Left lung (tissue), 10 donors: ENCODE measurements around the gene BCAS3. TPM values are rescaled to one million over a fixed set of nuclear protein-coding genes. Genes with fewer than 3 reads are reported as not detected.
"Not testable (repeated sequence)": the region's sequence is repeated elsewhere in the genome, so short reads cannot be mapped to it uniquely, and the experiment has no call there.

Experiments used
- ATAC-seq: fragments of 200-7000 bp; cut with Tn5 transposase; one replicate; pipeline ENCODE4 v1.9.1; 2020; ENCODE audit warnings: moderate library complexity
- DNase-seq, 4 donors: peaks; one replicate each; pipeline ENCODE4 v3.0.0-alpha.2; 2013 to 2020
- H3K27ac ChIP-seq, 2 donors: fragments of 200-600 bp; sonication (generic) in 1 of 2; one replicate each; pipeline versions ENCODE4 v1.5.0 to v1.8.0; 2020 to 2021
- H3K27me3 ChIP-seq, 2 donors: fragments of 200-600 bp; sonication (generic) in 1 of 2; one replicate each; pipeline versions ENCODE4 v1.5.0 to v1.8.0; 2020 to 2021
- H3K36me3 ChIP-seq, 2 donors: fragments of 200-600 bp; sonication (generic) in 1 of 2; one replicate each; pipeline versions ENCODE4 v1.5.0 to v1.8.0; 2020 to 2021
- H3K4me1 ChIP-seq, 2 donors: fragments of 200-600 bp; one replicate each; pipeline ENCODE4 v1.8.0; 2021
- H3K4me3 ChIP-seq, 2 donors: fragments of 200-600 bp; sonication (generic) in 1 of 2; one replicate each; pipeline versions ENCODE4 v1.5.0 to v1.8.0; 2020 to 2021; ENCODE audit warnings: mild to moderate bottlenecking in 1 of 2
- H3K9me3 ChIP-seq, 2 donors: fragments of 200-600 bp; sonication (generic) in 1 of 2; one replicate each; pipeline versions ENCODE4 v1.5.0 to v1.8.0; 2020 to 2021
- intact Hi-C, 2 donors: fragments of 100-400 bp; cut with DNase I; formaldehyde crosslinking; loops; one replicate each; pipeline versions ENCODE4 v1.11.2 to v1.14.2; 2022
- polyA plus RNA-seq, 6 donors: library from polyadenylated mRNA; unstranded; fragments of 120-200 nt; gene quantifications; one replicate each; pipeline ENCODE4 v1.2.1, GENCODE V29; 2013; ENCODE audit not compliant: insufficient read length in 6 of 6
- total RNA-seq, 2 donors: library from RNA; stranded (reverse); fragmentation: NEBNext Ultra II Directional; extraction: Animal tissue kit (Norgen Biotek cat#: 25700); gene quantifications; one replicate each; pipeline ENCODE4 v1.2.1, GENCODE V29; 2021
- TF ChIP-seq, protein P1 (sequence below), 2 donors: fragments of 200-600 bp; sonication (generic) in 1 of 2; IDR thresholded peaks; one replicate each; pipeline versions ENCODE4 v1.5.0 to v1.8.0; 2021; ENCODE audit warnings: antibody characterized with exemption in 2 of 2
- donor health status: DM: no; HTN: yes; CAD: no.
- donor health status: DM: no; HTN: no; CAD: no.

The BCAS3 gene
- total and polyA plus RNA-seq, 8 donors = 21.2 to 29.6 (median 28.0) TPM

DNA sequence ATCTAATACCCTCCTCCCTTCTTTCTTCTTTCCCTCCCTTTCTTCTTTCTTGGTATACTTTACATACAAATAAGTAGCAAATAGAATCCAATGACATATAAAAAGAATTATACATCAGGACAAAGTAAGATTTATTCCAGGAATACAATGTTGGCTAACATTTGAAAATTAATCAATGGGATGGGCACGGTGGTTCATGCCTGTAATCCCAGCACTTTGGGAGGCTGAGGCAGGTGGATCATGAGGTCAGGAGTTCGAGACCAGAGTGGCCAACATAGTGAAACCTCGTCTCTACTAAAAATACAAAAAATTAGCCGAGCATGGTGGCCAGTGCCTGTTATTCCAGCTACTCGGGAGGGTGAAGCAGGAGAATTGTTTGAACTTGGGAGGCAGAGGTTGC lies 72.1 kb downstream of the BCAS3 start:
- DNase-seq (no peak), ATAC-seq (no peak)
- H3K4me1 ChIP-seq = peaks cover 0 to under 1% of the 10 kb centered on the region in 2 donors
- H3K9me3 ChIP-seq = peaks cover 0 to 8% of the 10 kb centered on the region in 2 donors
- H3K4me3 ChIP-seq = no peak overlapping the region
- no peaks in the 10 kb centered on the region for H3K36me3 ChIP-seq
- intact Hi-C loops = no loop called here
- no peaks in the 10 kb centered on the region for H3K27me3 ChIP-seq
- TF ChIP-seq, protein P1, sequence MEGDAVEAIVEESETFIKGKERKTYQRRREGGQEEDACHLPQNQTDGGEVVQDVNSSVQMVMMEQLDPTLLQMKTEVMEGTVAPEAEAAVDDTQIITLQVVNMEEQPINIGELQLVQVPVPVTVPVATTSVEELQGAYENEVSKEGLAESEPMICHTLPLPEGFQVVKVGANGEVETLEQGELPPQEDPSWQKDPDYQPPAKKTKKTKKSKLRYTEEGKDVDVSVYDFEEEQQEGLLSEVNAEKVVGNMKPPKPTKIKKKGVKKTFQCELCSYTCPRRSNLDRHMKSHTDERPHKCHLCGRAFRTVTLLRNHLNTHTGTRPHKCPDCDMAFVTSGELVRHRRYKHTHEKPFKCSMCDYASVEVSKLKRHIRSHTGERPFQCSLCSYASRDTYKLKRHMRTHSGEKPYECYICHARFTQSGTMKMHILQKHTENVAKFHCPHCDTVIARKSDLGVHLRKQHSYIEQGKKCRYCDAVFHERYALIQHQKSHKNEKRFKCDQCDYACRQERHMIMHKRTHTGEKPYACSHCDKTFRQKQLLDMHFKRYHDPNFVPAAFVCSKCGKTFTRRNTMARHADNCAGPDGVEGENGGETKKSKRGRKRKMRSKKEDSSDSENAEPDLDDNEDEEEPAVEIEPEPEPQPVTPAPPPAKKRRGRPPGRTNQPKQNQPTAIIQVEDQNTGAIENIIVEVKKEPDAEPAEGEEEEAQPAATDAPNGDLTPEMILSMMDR (IDR thresholded peaks at IDR 0.05) = no peak
- H3K27ac ChIP-seq = no peak overlapping the region

- TF ChIP-seq, protein P1 (IDR thresholded peaks at IDR 0.05) = no peak
- H3K4me1 ChIP-seq = no peaks in the 10 kb centered on the region
- ATAC-seq (no peak), DNase-seq (no peak)
- H3K36me3 ChIP-seq = no peaks in the 10 kb centered on the region
- no peaks in the 10 kb centered on the region for H3K27me3 ChIP-seq
- H3K27ac ChIP-seq = no peak overlapping the region
- intact Hi-C loops = no loop called here
- H3K9me3 ChIP-seq = peaks cover 0 to 8% of the 10 kb centered on the region in 2 donors
- H3K4me3 ChIP-seq = no peak overlapping the region
Measured at GRCh38 chr17:60750640-60751039, 73.0 kb downstream of the BCAS3 start.

- Histone ChIP-seq H3K4me1 (no peaks in the 10 kb centered on the region), H3K27me3 (no peaks in the 10 kb centered on the region), H3K4me3 (no peak overlapping the region), H3K27ac (no peak overlapping the region), H3K36me3 (no peaks in the 10 kb centered on the region), H3K9me3 (peaks cover 0 to 8% of the 10 kb centered on the region in 2 donors)
- TF ChIP-seq, protein P1 (IDR thresholded peaks at IDR 0.05) = no peak
- ATAC-seq (no peak), DNase-seq (no peak)
- intact Hi-C loops = no loop called here
Measured at GRCh38 chr17:60751884-60752283, 74.2 kb downstream of the BCAS3 start.

- Histone ChIP-seq H3K27ac (no peak overlapping the region), H3K4me3 (no peak overlapping the region), H3K9me3 (peaks cover 0 to 8% of the 10 kb centered on the region in 2 donors), H3K27me3 (no peaks in the 10 kb centered on the region), H3K36me3 (no peaks in the 10 kb centered on the region), H3K4me1 (no peaks in the 10 kb centered on the region)
- TF ChIP-seq, protein P1 (IDR thresholded peaks at IDR 0.05) = no peak
- DNase-seq (no peak), ATAC-seq (no peak)
- intact Hi-C loops = no loop called here
Measured at GRCh38 chr17:60752873-60753577, 75.4 kb downstream of the BCAS3 start.

GRCh38 chr17:60754057-60754604 lies 76.5 kb downstream of the BCAS3 start:
- TF ChIP-seq, protein P1 (IDR thresholded peaks at IDR 0.05) = no peak
- H3K4me3 ChIP-seq = no peak overlapping the region
- no peak overlapping the region for H3K27ac ChIP-seq
- H3K4me1 ChIP-seq = no peaks in the 10 kb centered on the region
- intact Hi-C loops = no loop called here
- no peak for ATAC-seq
- peaks cover 0 to 8% of the 10 kb centered on the region in 2 donors for H3K9me3 ChIP-seq
- H3K36me3 ChIP-seq = no peaks in the 10 kb centered on the region
- no peak for DNase-seq
- no peaks in the 10 kb centered on the region for H3K27me3 ChIP-seq

DNA sequence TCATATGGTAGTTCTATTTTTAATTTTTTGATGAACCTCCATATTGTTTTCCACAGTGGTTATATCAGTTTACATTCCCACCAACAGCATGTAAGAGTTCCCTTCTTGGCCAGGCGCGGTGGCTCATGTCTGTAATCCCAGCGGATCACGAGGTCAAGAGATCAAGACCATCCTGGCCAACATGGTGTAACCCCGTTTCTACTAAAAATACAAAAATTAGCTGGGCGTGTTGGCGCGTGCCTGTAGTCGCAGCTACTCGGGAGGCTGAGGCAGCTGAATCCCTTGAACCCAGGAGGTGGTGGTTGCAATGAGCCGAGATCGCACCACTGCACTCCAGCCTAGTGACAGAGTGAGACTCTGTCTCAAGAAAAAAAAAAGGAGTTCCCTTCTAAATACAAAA lies 79.1 kb downstream of the BCAS3 start:
- H3K27ac ChIP-seq, H3K4me3 ChIP-seq, H3K36me3 ChIP-seq, intact Hi-C loops, DNase-seq, H3K27me3 ChIP-seq, H3K4me1 ChIP-seq, ATAC-seq: not testable (repeated sequence)
- H3K9me3 ChIP-seq = peaks cover 0 to 19% of the 10 kb centered on the region in 2 donors
